HG02571 (cell line): ENCODE measurements around the gene LEMD1.

Experiments
- ATAC-seq: cut with Tn5 transposase; IDR thresholded peaks from one replicate; pipeline ENCODE4 v1.9.1; 2021; ENCODE audit warnings: mild to moderate bottlenecking, moderate library complexity; ENCODE audit not compliant: unreplicated experiment

Gene LEMD1, protein sequence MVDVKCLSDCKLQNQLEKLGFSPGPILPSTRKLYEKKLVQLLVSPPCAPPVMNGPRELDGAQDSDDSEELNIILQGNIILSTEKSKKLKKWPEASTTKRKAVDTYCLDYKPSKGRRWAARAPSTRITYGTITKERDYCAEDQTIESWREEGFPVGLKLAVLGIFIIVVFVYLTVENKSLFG

DNA sequence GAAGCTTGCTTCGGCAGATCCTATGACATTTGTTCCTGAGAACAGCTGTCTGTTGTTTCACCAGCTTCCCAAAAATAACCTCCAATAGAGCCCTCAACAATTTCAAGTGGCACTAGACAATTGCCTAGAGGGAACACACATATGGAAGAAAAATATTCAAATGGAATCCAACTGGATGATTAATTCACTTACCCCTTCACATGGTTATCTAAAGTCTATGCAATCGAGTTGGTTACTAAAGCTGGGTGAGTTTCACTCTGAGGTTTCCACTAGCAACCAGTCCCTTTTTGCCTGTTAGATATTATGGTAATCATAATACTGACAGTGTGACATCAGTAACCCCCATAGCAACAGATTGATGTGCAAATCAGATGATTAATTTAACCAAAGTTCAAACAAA is at the start of gene LEMD1:
LEMD1 (minus strand) TSS at position 259 of the 400 bp plus-strand sequence. CDS start 1,520 bp downstream, outside the sequence.
- no peak for ATAC-seq

DNA sequence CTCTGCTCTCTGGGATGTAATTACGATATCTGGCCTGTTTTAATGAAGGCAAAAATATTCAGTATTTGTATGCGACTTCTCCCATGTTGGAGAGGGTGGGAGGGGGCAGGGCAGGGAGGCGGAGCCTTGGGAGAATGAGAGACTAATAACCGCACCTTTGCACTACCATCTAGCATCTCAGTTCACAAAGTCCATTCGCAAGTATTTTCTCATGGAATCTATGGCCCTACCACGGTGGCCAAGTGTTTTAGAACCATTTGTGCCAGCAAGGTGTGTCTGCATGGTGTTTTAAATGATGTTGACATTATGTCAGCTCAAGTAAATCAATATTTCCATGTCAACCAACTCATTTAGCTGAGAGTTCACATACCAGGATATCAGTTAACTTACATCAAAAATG is 48.3 kb upstream of the LEMD1 start:
- ATAC-seq: no peak

DNA sequence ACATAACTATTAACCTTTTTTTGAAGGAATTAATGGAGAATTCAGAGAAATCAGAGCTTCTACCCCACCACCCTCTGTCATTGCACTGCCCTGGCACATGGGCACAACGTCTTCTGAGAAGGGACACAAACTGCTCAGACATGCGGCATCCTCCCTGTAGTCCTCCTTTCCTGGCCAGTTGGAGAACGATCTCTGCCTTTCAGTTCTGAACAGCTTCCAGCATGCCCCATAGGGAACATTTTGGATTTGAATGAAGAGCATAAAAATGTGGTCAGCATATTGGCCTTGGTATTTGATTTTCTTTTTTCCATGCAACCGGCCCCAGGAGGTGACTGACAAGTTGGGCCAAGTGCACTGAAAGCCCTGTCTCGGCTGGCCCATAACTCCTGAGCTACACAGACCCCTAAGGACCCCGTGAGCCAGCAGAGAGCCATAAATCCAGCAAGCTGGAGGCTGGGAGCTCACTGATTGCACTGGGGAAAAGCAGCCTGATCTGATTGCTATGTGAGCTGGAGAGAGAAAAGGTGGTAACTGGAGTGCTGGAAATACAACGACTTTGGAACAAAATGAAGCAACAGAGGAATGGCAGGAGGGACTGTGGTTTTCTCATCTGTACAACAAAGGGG is 44.9 kb upstream of the LEMD1 start:
- no peak for ATAC-seq

DNA sequence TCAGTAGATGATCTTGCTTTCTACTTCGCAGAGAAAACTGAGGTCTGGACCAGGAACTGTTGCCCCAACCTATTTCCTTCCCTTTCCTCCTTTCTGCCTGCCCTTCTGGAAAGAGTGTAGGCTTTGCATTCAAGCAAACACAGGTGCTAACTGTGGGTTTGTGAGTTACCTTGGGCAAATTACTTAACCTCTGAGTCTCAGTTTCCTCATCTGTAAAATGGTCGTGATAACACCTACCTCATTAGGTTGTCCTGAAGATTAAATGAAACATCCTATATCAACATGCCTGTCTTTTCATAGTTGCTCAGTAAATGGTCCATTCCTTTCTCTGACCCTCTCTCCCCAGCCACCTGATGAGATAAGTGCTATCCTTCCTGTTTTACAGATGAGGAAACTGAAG is 43.5 kb upstream of the LEMD1 start:
- no peak for ATAC-seq

DNA sequence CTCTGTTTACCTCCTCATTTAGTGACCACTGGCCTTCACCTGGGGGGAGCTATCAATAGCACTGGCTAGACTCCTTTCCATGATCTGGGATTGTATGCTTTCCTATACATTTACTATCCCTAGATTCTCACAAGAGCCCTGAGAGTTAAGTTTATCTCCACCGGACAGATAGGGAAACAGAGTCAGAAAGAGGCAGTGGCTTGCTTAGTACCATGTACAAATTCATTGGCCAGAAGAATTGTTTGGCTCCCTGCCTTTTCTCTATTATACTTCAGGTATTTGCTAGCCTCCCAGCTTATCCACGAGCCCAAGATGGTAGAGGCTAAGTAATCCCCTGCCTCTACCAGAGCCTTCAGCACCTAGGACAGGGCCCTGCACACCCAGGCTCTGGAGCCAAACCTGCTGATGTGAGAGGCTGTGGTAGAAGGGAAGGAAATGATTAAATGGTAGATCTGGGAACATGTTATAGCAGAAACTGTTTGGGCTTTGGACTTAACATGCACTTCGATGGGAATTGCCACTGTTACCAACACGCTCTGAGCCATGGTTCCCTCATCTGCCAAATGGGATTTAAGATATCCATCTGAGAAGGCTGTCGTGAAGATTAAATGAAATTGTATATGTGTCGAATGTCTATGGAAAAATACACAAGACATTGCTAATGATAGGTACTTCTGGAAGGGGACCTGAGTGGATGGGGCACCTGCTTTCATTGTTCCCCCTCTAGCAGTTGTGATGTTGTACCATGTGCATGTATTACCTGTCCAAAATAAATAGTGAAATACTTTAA is 37.1 kb upstream of the LEMD1 start:
- ATAC-seq: no peak

DNA sequence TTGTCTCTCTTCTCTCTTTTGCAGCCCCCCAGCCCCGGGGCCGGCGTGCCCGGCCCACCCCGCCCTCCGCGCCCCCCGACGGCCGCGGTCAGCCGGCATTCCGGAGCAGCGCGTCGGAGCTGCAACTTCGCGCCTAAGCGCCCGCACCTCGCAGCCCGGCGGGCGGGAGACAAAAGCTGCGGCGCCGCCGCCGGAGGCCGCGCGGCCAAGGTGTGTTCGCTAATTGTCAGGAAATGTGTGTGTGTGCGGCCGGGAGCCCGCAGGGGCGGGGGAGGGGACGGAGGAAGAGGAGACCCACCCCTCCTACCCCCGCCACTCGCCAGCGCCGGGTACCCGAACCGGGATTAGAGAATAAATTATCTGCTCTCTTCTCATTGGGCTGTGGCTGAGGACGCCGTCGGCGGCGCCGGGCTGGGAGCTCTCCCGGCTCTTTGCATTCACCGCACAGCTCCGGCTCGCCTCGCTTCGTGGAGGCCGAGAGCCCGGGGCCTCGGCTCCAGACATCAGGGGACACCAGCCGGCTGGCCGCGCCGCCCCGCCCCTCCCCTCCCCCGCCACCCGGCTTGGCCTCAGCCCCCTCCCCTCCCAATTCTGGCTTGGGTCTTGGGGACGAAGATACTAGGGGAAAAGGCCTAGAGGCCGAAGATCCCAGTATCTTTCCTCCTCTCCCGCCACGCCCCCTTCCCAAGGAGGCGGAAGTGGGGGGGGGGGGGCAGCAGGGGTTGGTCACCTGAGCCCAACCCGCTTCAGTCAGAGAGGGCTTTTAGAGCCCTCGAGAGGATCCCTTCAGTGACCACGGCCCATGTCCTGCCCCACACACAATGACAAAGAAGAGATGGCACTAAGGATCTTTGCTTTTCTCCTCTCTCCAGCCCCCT is 35.3 kb upstream of the LEMD1 start:
- no peak for ATAC-seq

DNA sequence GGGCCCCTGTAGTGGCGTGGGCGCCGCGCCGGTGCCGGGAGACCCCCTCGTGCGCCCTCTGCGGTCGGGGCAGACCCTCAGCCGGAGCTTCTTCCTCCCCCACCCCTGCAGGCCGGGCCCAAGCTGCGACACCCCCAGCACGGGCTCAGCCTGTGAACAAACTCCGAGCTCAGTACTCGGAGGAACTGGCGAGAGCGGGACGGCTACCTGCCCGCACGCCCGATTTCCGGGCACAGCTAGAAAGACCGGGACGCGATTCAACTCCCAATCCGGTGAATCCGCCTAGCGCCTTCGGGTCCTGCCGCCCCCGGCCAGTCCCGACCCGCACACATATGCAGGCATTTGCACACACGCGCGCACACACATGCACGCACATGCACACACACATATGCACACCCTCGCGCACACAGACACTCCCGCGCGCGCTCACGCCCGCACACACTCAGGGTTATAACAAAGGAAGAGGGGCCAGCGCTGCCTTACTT is 34.6 kb upstream of the LEMD1 start:
- no peak for ATAC-seq

DNA sequence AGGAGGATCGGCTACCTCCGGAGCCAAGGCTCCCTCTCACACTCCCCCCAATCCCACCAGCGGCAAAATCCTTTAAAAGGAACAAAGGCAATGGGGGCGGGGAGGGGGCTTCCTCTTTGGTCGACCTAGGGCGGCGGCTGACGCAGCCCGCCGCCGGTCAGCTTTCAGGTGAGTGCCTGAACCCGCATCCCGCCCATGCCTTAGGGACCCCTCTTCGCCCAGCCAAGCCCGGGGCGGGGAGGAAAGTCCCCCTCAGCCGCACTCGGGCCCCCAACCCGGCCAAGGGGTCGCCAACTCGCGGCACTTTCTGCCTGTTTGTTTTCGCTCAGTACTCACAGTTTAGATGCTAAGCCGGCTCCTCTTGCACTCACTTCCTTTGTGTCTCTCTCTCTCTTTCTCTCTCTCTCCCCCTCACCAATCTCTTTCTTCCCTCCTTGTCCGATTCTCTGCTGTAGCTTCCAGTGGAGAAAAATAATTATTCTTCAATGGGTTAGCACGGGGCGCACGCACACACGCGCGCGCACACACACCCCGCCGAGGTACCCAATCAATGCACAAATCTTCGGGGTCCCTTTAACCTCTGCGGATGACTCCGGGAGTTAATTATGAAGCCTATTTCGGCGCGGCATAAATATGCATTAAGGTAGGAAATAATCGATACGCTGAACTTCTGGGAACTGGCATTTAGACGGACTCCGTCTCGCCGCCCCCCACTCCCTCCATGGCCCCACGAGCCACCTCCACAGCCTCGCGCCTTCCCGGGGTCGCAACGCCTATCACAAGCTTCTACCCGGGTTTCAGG is 33.9 kb upstream of the LEMD1 start, which contains the start of gene BLACAT1:
BLACAT1 (minus strand) TSS at position 465 of the 802 bp plus-strand sequence.
- ATAC-seq: no peak

DNA sequence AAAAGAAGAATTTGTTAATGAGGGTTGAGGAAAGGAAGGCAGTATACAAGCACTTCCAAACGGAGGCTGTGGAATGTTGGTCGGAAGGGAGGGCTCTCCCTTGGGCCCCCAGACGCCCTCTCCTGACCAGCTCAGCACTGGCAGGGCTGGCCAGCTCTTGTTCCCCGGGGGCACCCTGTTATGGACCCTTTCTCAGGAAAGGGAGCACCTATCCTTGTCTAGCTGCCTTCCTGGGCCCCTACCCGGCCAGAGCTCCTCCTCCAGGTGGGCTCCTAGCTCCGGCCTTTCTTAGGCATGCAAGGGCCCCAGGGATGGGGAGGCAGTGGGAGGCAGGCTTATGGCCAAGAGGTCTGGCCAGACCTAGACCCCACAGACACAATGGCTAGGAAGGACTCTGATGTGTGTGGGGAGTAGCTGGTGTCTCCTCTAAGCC is 33.1 kb upstream of the LEMD1 start:
- no peak for ATAC-seq

DNA sequence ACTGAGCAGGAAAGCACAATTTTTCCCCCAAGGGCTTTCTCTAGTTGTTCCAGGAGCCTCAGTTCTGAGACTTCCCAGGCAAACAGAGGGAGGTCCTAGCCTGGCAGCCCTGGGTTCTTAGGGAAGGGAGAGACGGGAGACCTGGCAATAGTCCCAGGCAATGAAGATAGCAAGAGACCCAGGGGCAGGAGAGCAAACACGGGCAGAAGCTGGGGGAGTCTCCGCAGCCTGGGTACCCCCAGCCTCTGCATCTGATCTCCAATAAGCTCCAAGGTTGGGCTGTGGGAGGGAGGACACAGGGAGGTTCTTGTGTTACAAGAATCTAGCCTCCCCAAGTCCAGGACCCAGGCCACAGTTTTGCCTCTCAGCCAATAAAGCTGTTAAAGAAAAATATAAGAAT is 31.6 kb upstream of the LEMD1 start:
- ATAC-seq: no peak

DNA sequence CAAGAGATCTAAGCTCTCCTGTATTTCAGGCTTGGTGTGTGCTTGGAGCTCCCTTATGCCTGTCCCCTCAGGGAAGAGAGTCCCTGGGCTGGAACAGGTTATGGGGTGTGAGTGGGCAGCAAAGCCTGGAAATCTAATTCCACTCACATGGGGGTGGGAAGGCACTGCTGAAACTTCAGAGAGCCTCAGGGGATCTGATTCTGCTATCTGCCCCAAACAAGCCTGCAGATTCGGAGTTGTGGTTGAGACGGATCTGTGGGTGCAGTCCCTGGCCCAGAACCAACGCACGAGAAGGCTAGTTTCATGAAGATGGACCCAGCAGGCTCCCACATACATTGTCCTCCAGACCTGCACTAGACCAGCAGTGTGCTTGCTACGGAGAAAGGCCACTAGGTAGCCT is 31.1 kb upstream of the LEMD1 start:
- no peak for ATAC-seq

DNA sequence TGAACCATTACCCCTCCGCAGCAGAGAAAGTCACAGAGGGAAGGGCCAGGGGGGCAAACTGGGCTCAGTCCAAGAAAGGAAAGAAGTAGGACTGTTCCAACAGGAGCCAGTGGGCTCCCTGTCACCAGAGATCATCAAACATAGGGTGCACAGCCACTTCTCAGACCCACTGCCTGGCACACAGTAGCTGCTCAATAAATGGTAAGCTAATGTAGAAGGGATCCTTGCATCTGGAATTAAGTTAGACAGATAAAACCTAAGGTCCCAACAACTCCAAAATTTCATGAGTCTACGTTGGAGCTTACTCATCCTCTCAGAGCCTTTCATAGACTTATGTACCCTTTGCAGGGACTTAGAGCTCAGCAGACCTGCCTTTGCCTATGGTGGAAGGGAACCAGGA is 30.5 kb upstream of the LEMD1 start:
- ATAC-seq: no peak

DNA sequence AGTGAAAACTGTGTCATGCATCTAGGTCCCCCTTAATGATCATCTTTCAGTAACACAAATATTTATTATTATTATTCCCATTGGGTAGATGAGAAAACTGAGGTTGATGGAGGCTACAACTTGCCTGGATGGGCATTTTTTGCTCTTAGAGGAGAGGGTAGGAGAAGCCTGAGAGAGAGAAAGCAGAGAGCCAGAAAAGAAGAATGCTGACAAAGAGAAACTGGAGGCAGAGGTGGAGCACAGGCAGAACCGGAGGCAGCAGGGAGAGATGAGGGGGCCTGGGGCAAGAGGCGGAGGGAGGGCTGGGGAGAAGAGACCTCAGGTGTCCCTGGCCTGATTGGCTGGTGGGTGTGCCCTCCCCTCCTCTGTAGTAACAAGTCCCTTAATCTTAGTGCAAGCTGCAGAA is 29.9 kb upstream of the LEMD1 start:
- ATAC-seq: no peak

DNA sequence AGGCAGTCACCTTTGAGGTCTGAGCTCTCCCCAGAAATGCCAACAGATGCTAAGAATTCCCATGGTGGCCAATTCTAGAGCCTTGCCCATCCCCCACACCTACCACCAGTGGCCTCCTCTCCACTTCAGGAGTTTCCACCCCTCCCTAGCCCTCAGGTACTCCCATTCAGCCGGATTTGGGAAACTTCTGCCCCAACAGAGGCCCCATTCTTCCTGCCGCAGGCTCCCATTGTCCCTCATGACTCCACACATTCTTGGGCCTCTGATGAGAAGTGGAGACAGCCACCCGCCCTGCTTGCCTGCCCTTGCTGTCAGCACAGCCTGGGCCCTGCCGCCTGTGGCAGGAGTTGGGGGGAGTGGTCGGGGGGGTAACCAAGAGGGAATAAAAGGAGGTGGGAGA is 29.3 kb upstream of the LEMD1 start:
- no peak for ATAC-seq

DNA sequence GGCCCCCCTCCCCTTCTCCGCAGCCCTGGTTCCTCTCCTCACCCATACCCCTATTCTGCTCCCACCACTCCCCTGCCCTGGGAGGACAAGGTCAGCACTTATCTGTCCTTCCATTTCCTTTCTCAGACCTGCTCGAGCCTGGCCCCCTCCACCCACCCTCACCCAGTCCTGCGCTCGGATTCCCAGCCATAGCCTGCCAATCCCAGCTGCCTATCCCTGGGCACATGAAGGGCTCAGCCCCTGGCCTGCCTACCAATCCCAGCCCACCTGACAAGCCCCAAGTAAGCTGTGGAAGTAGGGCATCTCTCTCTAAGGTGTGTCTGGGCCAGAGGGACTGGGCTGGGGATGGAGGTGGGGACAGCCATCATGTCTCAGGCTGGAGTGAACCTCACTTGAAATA is 28.6 kb upstream of the LEMD1 start:
- no peak for ATAC-seq

DNA sequence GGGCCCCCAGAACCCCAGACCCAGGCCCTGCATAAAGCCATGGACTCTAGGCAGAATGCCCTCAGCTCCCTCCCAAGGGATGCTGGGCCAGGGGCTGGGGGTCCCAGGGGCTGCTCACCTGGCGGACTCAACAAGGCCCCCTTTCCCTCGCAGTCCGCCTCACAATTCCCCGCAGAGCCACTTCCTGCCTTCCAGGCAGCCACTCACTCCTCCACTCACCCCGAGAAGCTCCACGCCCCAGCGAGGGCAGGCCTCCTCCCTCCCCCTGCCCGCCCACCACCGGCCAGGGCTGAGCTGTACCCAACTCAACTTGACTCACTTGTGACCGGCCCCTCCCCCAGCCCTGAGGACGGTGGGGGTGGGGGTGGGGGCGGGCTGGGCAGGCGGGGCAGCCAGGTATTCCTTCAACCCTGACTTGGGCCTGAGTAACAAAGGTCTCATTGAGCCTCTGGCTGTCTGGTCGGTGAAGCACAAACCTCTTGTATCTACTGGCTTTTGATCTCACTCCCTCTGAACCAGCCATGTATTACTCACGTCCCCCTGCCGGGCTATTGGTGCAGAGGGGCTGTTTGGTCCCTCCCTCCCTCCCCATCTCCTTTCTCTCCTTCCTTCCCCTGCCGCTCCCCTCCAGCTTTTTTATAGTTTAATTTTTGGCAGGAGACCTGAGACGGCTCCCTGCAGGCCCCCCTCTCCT is 28.0 kb upstream of the LEMD1 start:
- ATAC-seq: no peak

DNA sequence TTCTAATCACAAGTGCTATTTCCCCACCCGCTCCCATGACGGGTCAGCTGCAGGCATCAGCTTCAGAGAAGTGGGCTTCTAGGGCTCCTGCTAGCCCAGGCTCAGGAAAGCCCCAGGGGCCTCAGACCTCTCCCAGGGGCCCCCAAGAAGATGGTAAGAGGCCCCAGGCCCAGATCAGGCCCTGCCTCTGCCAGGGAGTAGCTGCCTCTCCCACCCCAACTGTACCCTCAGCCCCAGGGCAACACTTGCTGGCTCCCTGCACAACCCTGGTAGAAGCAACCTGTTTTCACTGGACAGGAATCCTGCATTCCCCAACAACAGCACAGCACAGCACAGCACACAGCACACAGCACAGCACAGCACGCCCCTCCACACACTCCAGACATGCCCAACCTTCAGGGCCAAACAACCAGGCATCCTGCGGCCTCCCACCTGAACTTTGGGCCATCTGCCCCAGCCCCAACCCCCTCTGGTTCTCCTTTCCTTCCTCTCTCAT is 27.4 kb upstream of the LEMD1 start:
- ATAC-seq: no peak

DNA sequence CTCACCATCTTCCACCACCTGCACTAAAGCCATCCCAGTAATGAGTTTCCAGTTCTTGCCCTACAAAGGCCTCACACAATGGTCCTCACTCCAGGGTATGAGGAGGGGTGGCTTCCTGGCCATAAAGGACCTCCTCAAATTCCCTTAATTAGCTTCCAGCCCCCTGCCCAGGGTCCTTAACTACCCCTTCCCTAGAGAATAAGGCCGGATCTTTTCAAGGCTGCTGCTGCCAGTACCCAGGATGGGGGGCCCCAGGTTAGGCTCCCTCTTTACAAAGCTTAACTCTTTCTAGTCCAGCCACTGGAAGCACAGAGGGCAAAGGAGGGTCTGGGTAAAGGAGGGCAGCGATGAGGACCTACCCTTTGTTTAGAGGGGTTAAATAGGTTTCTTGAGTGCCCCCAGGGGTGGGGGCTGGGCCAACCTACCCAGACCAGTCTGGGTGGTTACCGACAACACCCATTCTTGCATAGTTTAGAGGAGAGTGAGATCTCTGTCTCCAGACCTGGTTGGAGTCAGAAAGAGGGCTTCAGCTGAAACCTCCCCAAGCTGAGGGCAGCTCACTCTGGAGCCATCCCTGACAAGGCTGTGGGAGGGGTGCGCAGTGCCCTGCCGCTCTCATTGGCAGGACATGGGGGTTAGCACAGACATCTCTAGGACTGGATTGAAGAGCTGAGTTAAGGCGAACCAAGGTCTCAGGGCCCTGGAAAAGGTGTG is 26.8 kb upstream of the LEMD1 start:
- no peak for ATAC-seq
